Tibial nerve (tissue), 4 donors: ENCODE measurements around the gene FOXI1. TPM values are rescaled to one million over a fixed set of nuclear protein-coding genes. Genes with fewer than 3 reads are reported as not detected.

Experiments used
- DNase-seq, 2 donors: peaks; one replicate each; pipeline ENCODE4 v3.0.0-alpha.2; 2019; ENCODE audit warnings: low spot score in 2 of 2
- H3K27ac ChIP-seq, 4 donors: fragments of 200-600 bp; sonication (generic) in 3 of 4; one replicate each; pipeline ENCODE4 v1.5.1; 2017 to 2019; ENCODE audit warnings: mild to moderate bottlenecking in 1 of 4
- H3K27me3 ChIP-seq, 2 donors: fragments of 200-600 bp; sonication (generic) in 1 of 2; one replicate each; pipeline versions ENCODE4 v1.5.1 to v1.6.0; 2017 to 2019
- H3K36me3 ChIP-seq, 3 donors: fragments of 200-600 bp; sonication (generic); one replicate each; pipeline ENCODE4 v1.5.1; 2018 to 2019
- H3K4me1 ChIP-seq, 4 donors: fragments of 200-600 bp; sonication (generic) in 3 of 4; one replicate each; pipeline ENCODE4 v1.5.1; 2017 to 2019
- H3K4me3 ChIP-seq, 4 donors: fragments of 200-600 bp; sonication (generic) in 3 of 4; one replicate each; pipeline ENCODE4 v1.5.1; 2017 to 2019; ENCODE audit warnings: mild to moderate bottlenecking in 1 of 4, moderate library complexity in 1 of 4
- H3K9me3 ChIP-seq, 4 donors: fragments of 200-600 bp; sonication (generic) in 3 of 4; one replicate each; pipeline ENCODE4 v1.5.1; 2017 to 2019
- EP300 ChIP-seq, 2 donors: sonication (generic); formaldehyde crosslinking; IDR thresholded peaks; one replicate each; pipeline ENCODE4 v1.6.1; 2017; ENCODE audit warnings: antibody characterized with exemption in 2 of 2, mild to moderate bottlenecking in 1 of 2
- POLR2A ChIP-seq, 2 donors: fragments of 450-650 bp; IDR thresholded peaks; one replicate each; pipeline ENCODE4 v1.6.1; 2017; ENCODE audit warnings: antibody characterized with exemption in 2 of 2, mild to moderate bottlenecking in 2 of 2, moderate library complexity in 2 of 2
- WGBS, 2 donors: methylation state at CpG; one replicate each; pipeline ENCODE4 v1.1.5; 2018; 5-methylcytosine and 5-hydroxymethylcytosine counted together
- total RNA-seq, 4 donors: library from RNA; depleted of rRNA; stranded (reverse); fragments of >200 nt; gene quantifications; one replicate each; pipeline ENCODE4 v1.1.0, GENCODE V29; 2016
- TF ChIP-seq, protein P1 (sequence below), 5 experiments: fragments of 200-600 bp in 3 of 5; fragments of 450-650 bp in 2 of 5; sonication (generic) in 3 of 5; IDR thresholded peaks; one replicate each; pipeline ENCODE4 v1.5.1; 2016 to 2019; ENCODE audit warnings: antibody characterized with exemption in 5 of 5, mild to moderate bottlenecking in 3 of 5, moderate library complexity in 2 of 5

The FOXI1 gene
- total RNA-seq, 4 donors from 2014 or later = 0.44 TPM; not detected in 3

DNA sequence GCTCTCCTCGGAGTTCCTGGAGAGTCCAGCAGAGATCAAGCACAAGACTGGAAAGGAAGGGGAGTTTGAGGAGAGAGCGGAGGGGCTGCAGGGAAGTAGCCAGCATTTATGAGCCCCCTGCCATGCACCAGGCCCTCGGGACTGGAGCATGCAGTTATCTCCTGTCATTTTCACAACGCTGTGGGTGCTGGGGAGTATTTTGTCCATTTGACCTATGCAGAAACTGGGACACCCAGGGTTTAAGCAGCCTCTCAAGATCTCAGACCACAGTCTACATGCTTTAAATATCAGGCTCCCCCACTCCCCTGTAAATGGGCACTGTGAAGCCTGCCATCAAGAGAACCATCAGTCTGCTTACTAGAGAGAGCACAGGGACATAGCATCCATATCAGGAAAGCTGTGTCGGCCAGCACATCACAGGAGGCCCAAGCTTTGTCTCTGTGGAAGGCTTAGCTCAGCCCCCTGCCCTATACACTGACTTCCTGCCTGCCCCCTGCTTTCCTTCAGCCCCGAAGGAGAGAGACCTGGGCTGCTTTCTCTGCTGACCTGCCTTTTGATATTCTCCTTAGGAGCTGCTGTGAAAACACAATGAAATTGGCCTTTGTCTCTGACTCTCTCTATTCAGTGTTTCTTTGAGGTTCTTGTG is 7.3 kb downstream of the FOXI1 start:
- Histone ChIP-seq H3K27me3 (no peaks in the 10 kb centered on the region), H3K27ac (no peak overlapping the region), H3K4me1 (no peaks in the 10 kb centered on the region), H3K4me3 (no peak overlapping the region), H3K36me3 (no peaks in the 10 kb centered on the region), H3K9me3 (no peaks in the 10 kb centered on the region)
- TF ChIP-seq, protein P1, sequence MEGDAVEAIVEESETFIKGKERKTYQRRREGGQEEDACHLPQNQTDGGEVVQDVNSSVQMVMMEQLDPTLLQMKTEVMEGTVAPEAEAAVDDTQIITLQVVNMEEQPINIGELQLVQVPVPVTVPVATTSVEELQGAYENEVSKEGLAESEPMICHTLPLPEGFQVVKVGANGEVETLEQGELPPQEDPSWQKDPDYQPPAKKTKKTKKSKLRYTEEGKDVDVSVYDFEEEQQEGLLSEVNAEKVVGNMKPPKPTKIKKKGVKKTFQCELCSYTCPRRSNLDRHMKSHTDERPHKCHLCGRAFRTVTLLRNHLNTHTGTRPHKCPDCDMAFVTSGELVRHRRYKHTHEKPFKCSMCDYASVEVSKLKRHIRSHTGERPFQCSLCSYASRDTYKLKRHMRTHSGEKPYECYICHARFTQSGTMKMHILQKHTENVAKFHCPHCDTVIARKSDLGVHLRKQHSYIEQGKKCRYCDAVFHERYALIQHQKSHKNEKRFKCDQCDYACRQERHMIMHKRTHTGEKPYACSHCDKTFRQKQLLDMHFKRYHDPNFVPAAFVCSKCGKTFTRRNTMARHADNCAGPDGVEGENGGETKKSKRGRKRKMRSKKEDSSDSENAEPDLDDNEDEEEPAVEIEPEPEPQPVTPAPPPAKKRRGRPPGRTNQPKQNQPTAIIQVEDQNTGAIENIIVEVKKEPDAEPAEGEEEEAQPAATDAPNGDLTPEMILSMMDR (IDR thresholded peaks at IDR 0.05) = no peak
- TF ChIP-seq POLR2A (IDR thresholded peaks at IDR 0.05) (no peak), EP300 (IDR thresholded peaks at IDR 0.05) (no peak)
- no peak for DNase-seq
- 55 to 57% methylated on average over 6 of the region's 6 CpGs for WGBS, 2 donors

DNA sequence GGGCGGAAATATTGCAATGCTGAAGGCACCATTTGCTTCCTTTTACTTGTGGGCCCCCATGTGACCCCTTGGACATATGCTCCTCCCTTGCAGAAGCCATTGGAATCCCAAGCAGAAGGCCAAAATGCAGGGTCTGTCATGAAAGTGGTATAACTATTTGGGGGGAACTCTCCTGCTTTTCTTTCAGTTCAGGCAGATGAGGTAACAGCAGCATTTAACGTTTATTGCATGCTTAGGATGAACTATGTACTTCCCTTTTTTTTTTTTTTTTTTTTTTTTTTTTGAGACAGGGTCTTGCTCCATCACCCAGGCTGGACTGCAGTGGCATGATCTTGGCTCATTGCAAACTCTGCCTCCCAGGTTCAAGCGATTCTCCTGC is 7.8 kb downstream of the FOXI1 start:
- no peak for DNase-seq
- Histone ChIP-seq H3K27me3 (no peaks in the 10 kb centered on the region), H3K4me1 (no peaks in the 10 kb centered on the region), H3K4me3 (no peak overlapping the region), H3K36me3 (no peaks in the 10 kb centered on the region), H3K27ac (no peak overlapping the region), H3K9me3 (no peaks in the 10 kb centered on the region)
- TF ChIP-seq, protein P1 (IDR thresholded peaks at IDR 0.05) = no peak
- no peak for TF ChIP-seq POLR2A (IDR thresholded peaks at IDR 0.05)
- TF ChIP-seq EP300 (IDR thresholded peaks at IDR 0.05) = no peak
- WGBS, 2 donors = 67 to 71% methylated on average over 3 of the region's 3 CpGs

DNA sequence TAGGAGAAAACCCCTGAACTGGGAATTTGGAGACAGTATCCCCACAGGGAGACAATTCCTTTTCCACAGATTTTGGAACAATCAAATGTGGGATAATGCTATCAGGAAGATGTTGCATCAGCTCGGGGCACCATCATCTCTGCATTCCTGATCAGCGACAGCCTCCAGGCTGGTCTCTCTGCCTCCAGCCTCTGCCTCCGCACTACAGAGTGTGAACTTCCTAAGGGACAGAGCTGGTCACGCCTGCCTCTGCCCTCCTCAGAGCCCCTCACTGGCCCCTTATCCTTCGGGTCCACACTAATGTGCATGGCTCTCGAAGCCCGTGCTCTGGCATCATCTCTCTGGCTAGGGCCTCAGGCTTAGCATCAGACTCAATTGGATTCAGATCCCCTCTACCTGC is 8.6 kb downstream of the FOXI1 start:
- WGBS, 2 donors = 80 to 84% methylated on average over 6 to 7 of the region's 7 CpGs
- no peaks in the 10 kb centered on the region for H3K27me3 ChIP-seq
- H3K4me1 ChIP-seq = no peaks in the 10 kb centered on the region
- DNase-seq = no peak
- no peak overlapping the region for H3K4me3 ChIP-seq
- H3K36me3 ChIP-seq = no peaks in the 10 kb centered on the region
- no peak overlapping the region for H3K27ac ChIP-seq
- TF ChIP-seq POLR2A (IDR thresholded peaks at IDR 0.05) (no peak), EP300 (IDR thresholded peaks at IDR 0.05) (no peak)
- TF ChIP-seq, protein P1 (IDR thresholded peaks at IDR 0.05) = no peak
- no peaks in the 10 kb centered on the region for H3K9me3 ChIP-seq

DNA sequence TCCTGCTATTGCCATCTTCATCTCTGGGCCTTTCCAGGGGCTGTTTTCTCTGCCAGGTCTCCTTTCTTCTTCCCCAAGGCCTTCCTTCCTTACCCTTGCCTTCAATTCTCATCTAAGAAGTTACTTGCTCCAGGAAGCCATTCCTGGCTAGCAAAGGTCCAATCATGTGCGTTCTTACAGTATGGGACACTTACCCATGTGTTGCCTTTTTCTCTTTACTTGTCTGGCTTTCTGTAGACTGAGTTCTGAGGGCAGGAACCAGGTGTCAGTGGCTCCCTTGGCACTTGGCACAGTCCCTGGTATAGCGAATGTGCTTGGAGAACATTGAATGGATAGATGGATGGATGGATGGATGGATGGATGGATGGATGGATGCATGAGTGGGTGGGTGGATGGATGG is 10.2 kb downstream of the FOXI1 start:
- Histone ChIP-seq H3K4me1 (no peaks in the 10 kb centered on the region), H3K9me3 (no peaks in the 10 kb centered on the region), H3K27me3 (no peaks in the 10 kb centered on the region), H3K4me3 (no peak overlapping the region), H3K27ac (no peak overlapping the region), H3K36me3 (no peaks in the 10 kb centered on the region)
- DNase-seq = no peak
- TF ChIP-seq EP300 (IDR thresholded peaks at IDR 0.05) = no peak
- TF ChIP-seq POLR2A (IDR thresholded peaks at IDR 0.05) = no peak
- TF ChIP-seq, protein P1 (IDR thresholded peaks at IDR 0.05) = no peak
- WGBS, 2 donors = 92 to 95% methylated on average over 2 of the region's 2 CpGs

DNA sequence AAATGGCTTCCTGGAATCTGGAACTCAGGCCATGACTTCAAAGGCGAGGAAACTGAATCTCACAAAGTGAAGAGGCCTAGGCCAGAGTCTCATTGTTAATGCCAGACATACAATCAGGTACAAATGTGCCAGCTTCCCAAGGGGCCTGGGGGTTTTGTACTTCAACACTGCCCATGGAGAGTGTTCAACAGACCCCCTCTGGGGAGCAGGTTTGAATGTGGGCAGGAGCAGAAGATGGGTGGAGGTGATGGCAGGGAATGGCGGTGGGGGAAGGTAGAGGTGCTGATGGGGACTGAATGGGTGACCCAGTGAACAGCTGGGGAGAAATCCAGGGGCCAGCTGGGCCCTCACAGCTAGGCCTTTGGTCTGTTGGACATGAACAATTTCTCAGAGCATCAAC is 12.0 kb downstream of the FOXI1 start:
- Histone ChIP-seq H3K4me1 (no peaks in the 10 kb centered on the region), H3K36me3 (no peaks in the 10 kb centered on the region), H3K27me3 (no peaks in the 10 kb centered on the region), H3K4me3 (no peak overlapping the region), H3K9me3 (no peaks in the 10 kb centered on the region), H3K27ac (no peak overlapping the region)
- DNase-seq = no peak
- 85 to 91% methylated on average over 2 of the region's 2 CpGs for WGBS, 2 donors
- TF ChIP-seq, protein P1 (IDR thresholded peaks at IDR 0.05) = no peak
